ENCODE data around the gene DPP6. TPM values are rescaled to one million over a fixed set of nuclear protein-coding genes. Genes with fewer than 3 reads are reported as not detected.

Gene DPP6
- polyA plus RNA-seq, 2 of the 4 experiments (the other 2 are of a cell fraction) = not detected

DNA sequence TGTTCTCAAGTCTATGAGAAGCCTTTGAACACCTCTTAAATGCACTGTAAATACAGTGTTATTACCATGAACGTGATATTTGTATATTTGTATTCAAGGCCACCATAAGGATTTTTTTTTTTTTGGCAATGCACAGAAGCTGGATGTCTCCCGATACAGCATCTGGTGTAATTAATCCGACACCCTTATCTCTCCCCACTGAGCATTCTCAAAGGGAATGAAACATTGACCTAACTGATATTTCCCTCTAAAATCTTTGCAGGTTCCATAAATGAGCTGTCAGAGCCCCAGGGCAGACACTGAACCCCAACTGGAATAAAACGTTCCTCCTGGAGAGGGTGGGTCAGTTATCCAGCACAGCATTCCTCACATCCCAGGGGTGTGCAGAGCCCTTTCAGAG is 634.1 kb downstream of the DPP6 start:
- Histone ChIP-seq H3K4me1 (no peaks in the 10 kb centered on the region), H3K4me2 (no peak overlapping the region), H3K9me3 (no peaks in the 10 kb centered on the region), H3K4me3 (no peak overlapping the region), H3K27ac (no peak overlapping the region)
- TF ChIP-seq CBX2 (IDR thresholded peaks at IDR 0.05; ENCODE audit: borderline replicate concordance, low read depth) = no peak
- TF ChIP-seq NFE2L2 (conservative IDR thresholded peaks at IDR 0.05; ENCODE audit: low read length) = no peak
- TF ChIP-seq TP53 (CRISPR knock-in tag; IDR thresholded peaks at IDR 0.05) = no peak
- WGBS (ENCODE audit: missing lambda C conversion rate) = 14% methylated on average over 4 of the region's 4 CpGs
- FAIRE-seq (no peak), DNase-seq (ENCODE audit: low read depth in 1 of 2, low spot score in 1 of 2) (no peak), ATAC-seq (no peak)
- ChIA-PET CTCF (interaction anchor here (1.0 kb wide), 1 partner anchor 12 kb away, joined by 3 read pairs; no protein-coding TSS in a partner anchor), POLR2A (no interaction called here)

- WGBS (ENCODE audit: missing lambda C conversion rate) = 0% methylated on average over 3 of the region's 3 CpGs
- TF ChIP-seq TFCP2L1 (CRISPR knock-in tag; IDR thresholded peaks at IDR 0.05) (no peak), HOXA7 (CRISPR knock-in tag; IDR thresholded peaks at IDR 0.05) (no peak), RNF2 (IDR thresholded peaks at IDR 0.05; ENCODE audit: borderline replicate concordance, low read depth) (no peak), MYC (IDR thresholded peaks at IDR 0.05; ENCODE audit: borderline replicate concordance, low read length) (no peak), HDAC2 (IDR thresholded peaks at IDR 0.05) (no peak), HOXB13 (CRISPR knock-in tag; IDR thresholded peaks at IDR 0.05; ENCODE audit: low read depth) (no peak), CHD2 (IDR thresholded peaks at IDR 0.05; ENCODE audit: low read length, partially characterized antibody) (no peak), RCOR1 (IDR thresholded peaks at IDR 0.05; ENCODE audit: low read depth, low read length) (no peak), NR3C1 (IDR thresholded peaks at IDR 0.05) (no peak), SREBF2 (IDR thresholded peaks at IDR 0.05) (no peak), BCL3 (IDR thresholded peaks at IDR 0.05) (no peak), ZFP36 (IDR thresholded peaks at IDR 0.05; ENCODE audit: borderline replicate concordance, partially characterized antibody) (no peak)
- TF ChIP-seq, protein P1, sequence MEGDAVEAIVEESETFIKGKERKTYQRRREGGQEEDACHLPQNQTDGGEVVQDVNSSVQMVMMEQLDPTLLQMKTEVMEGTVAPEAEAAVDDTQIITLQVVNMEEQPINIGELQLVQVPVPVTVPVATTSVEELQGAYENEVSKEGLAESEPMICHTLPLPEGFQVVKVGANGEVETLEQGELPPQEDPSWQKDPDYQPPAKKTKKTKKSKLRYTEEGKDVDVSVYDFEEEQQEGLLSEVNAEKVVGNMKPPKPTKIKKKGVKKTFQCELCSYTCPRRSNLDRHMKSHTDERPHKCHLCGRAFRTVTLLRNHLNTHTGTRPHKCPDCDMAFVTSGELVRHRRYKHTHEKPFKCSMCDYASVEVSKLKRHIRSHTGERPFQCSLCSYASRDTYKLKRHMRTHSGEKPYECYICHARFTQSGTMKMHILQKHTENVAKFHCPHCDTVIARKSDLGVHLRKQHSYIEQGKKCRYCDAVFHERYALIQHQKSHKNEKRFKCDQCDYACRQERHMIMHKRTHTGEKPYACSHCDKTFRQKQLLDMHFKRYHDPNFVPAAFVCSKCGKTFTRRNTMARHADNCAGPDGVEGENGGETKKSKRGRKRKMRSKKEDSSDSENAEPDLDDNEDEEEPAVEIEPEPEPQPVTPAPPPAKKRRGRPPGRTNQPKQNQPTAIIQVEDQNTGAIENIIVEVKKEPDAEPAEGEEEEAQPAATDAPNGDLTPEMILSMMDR (IDR thresholded peaks at IDR 0.05) = no peak
- no peaks in the 10 kb centered on the region for H3K9me3 ChIP-seq
- H3K4me1 ChIP-seq = no peaks in the 10 kb centered on the region
- no peak overlapping the region for H3K4me2 ChIP-seq
- FAIRE-seq (no peak), DNase-seq (ENCODE audit: low read depth in 1 of 2, low spot score in 1 of 2) (no peak), ATAC-seq (no peak)
- no peak overlapping the region for H3K4me3 ChIP-seq
- H3K27ac ChIP-seq = no peak overlapping the region
- CTCF ChIA-PET = interaction anchor here (1.1 kb wide), 1 partner anchor 49 kb away, joined by 3 read pairs; no protein-coding TSS in a partner anchor
- POLR2A ChIA-PET = no interaction called here
Measured at GRCh38 chr7:154688952-154689351, 636.8 kb downstream of the DPP6 start.

- POLR2A ChIA-PET = no interaction called here
- FAIRE-seq = no peak
- no peak overlapping the region for H3K27ac ChIP-seq
- DNase-seq (ENCODE audit: low read depth in 1 of 2, low spot score in 1 of 2) = no peak
- 5% methylated on average over 3 of the region's 3 CpGs for whole genome bisulfite sequencing (ENCODE audit: missing lambda C conversion rate)
- no peaks in the 10 kb centered on the region for H3K9me3 ChIP-seq
- no peak overlapping the region for H3K4me3 ChIP-seq
- no peak for ATAC-seq
- no peaks in the 10 kb centered on the region for H3K4me1 ChIP-seq
- H3K4me2 ChIP-seq = no peak overlapping the region
- TF ChIP-seq HMGXB4 (CRISPR knock-in tag; IDR thresholded peaks at IDR 0.05; ENCODE audit: borderline replicate concordance) (no peak), TP53 (CRISPR knock-in tag; IDR thresholded peaks at IDR 0.05) (no peak), RCOR1 (IDR thresholded peaks at IDR 0.05; ENCODE audit: low read depth, low read length) (no peak), HOXA7 (CRISPR knock-in tag; IDR thresholded peaks at IDR 0.05) (no peak), NFE2L2 (conservative IDR thresholded peaks at IDR 0.05; ENCODE audit: low read length) (no peak), SMC3 (IDR thresholded peaks at IDR 0.05) (no peak), MAX (IDR thresholded peaks at IDR 0.05) (no peak), RAD21 (conservative IDR thresholded peaks at IDR 0.05 in 1 of 2, IDR thresholded peaks at IDR 0.05 in 1 of 2) (no peak)
- CTCF ChIA-PET = no interaction called here
Measured at GRCh38 chr7:154690411-154690810, 638.2 kb downstream of the DPP6 start.
